Activated CD4-positive, alpha-beta T cell treated with anti-CD3 and anti-CD28 coated beads, Interleukin-2, amount 50 U/mL, for 24 hours (primary cell): Measurements from ENCODE around the gene NEAT1.

ENCODE experiments used
- DNase-seq, 2 donors: peaks; one replicate each; pipeline ENCODE4 v3.0.0-alpha.2; 2020; ENCODE audit warnings: low read depth in 1 of 2, low spot score in 1 of 2

NEAT1 gene

GRCh38 chr11:65422633-65423515 is at the start of gene NEAT1:
NEAT1 (plus strand) TSS chr11:65422798.
- DNase-seq: peak; percentile 96 to 97

GRCh38 chr11:65373839-65374580 is 48.6 kb upstream of the NEAT1 start:
- no peak for DNase-seq

GRCh38 chr11:65375012-65375411 is 47.6 kb upstream of the NEAT1 start:
- DNase-seq: no peak

GRCh38 chr11:65376138-65376713 is 46.4 kb upstream of the NEAT1 start:
- DNase-seq: no peak

GRCh38 chr11:65377036-65377435 is 45.6 kb upstream of the NEAT1 start:
- DNase-seq: no peak

- DNase-seq: no peak
These were observed 44.8 kb upstream of the NEAT1 start for GRCh38 chr11:65377777-65378176.

GRCh38 chr11:65378208-65378927 is 44.2 kb upstream of the NEAT1 start:
- DNase-seq: no peak

GRCh38 chr11:65378928-65379638 is 43.5 kb upstream of the NEAT1 start:
- DNase-seq: no peak

DNA sequence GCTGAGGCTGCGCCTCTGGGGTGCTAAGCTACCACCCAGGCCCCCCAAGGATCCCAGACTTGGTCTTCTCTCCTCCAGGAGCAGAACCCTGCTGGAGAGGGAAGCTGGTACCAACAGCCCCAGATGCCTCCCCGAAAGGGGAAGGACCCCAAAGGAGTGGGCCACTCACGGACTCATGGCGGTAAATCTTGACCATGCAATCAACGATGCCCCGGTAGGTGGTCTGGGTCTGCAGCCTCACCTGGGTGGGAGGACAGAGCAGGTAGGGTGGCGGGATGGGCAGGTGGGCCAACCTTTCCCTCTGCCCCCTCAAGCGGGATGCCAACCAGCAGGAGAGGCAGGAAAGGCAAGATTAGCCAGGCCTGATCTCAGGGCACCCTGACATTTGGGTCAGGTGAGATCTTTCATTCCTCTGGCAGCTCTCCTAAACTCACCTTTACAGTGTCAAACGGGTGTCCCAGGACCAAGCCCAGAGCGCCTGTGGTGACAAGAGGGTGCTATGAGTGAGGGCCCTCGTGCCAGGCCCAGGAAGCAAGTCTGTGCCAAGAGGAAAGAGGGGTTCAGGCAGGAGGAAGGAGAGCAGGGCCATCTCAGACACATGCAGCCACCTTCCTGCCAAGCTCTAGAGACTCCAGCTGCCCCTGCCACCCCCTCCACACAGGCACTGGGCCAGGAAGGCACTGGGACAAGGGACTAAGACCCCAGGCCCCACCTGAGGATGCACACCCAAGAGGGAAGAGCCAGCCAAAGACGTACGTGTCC is 42.7 kb upstream of the NEAT1 start:
- DNase-seq: no peak

GRCh38 chr11:65380460-65381119 is 42.0 kb upstream of the NEAT1 start:
- DNase-seq: no peak

DNA sequence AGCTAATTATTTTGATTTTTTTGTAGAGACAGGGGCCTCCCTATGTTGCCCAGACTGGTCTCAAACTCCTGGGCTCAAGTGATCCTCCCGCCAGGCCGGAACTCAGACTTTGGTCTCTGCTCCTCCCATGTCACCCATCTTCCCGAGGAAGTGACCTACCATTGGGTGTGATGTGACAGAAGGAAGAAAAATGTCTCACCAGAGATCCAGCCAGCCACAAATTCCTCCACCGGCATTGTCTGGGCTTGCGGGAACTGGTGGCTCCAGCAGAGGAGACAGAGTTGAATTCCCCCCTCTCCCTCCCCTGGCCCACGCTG is 40.9 kb upstream of the NEAT1 start:
- DNase-seq: peak in 1 of 2 donors; percentile 25

- DNase-seq: peak; percentile 82 to 91
These were observed 40.4 kb upstream of the NEAT1 start, which contains the start of gene SLC25A45 for GRCh38 chr11:65382033-65382803. SLC25A45 (minus strand) TSS chr11:65382646; CDS start chr11:65381951, 695 bp downstream.

- DNase-seq: no peak
These were observed 39.7 kb upstream of the NEAT1 start for GRCh38 chr11:65382804-65383368.

DNA sequence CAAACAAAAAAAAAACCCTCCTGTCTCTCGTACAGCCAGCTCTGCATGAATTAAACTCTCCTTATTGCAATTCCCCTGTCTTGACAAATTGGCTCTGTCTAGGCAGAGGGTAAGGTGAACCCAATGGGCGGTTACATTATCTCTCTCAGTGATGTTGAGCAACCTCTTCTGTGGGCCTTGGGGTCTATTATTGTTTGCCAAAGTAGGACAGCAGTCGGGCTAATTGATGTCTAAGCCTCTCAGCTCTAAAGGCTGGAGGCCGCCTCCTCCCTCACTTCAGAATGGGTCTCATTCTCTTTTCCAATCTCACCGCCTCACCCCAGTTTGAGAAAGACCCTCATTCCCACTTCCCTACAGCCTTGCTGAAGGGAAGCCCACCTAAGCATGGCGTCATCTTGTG is 38.8 kb upstream of the NEAT1 start:
- no peak for DNase-seq

DNA sequence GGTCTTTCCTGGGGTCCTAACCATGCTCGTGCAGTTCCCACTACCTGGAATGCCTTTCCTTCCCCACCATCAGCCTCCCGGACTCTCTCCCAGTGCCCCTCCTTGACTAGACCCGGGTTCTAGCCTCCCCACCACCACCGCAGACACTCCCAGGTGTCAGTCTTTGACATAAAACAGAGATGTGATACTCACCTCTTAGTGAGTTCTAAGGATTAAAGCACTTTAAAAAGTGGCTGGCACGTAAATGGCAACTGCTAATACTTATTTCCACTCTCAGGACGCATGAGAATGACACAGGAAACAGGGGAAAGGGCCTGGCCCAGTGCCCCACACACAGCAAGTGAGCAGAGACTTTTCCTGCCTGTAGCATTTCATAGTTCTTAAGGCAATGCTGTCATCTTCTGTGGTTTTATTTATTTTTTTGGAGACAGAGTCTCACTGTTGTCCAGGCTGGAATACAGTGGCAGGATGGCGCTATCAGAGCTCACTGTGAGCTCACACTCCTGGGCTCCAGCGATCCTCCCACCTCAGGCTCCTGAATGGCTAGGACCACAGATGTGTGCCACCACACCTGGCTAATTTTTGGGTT is 38.2 kb upstream of the NEAT1 start:
- DNase-seq: no peak

- DNase-seq: peak; percentile 66 to 73
These were observed 36.1 kb upstream of the NEAT1 start, which contains the start of gene FRMD8 for GRCh38 chr11:65386307-65387140. FRMD8 (plus strand) TSS chr11:65386637; CDS start chr11:65387037, 400 bp downstream.

DNA sequence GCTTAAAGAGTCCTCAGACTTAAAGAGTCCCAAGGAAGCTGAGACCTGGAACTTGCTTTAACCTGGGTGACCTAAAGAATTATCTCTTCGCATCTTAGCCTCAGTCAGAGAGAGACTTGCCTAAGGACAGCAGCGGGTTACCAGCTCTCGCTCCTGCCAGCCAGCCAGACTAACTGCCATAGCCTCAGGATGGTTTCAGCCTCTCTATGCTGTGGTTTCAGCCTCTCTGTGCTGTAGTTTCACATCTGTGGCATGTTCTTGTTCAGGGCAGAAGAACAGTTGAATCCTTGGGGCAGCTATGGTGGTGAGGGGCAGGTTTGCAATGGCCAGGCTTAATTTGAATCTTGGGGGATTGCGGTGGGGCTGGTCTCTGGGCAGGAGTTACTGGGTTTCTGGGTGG is 33.9 kb upstream of the NEAT1 start:
- no peak for DNase-seq
